Inferior parietal cortex (tissue), 1 donor: ENCODE results near the gene TEKT3.

Experiments used
- DNase-seq: peaks from one replicate; pipeline ENCODE4 v3.0.0-alpha.2; 2016; ENCODE audit errors: extremely low spot score

TEKT3 gene

DNA sequence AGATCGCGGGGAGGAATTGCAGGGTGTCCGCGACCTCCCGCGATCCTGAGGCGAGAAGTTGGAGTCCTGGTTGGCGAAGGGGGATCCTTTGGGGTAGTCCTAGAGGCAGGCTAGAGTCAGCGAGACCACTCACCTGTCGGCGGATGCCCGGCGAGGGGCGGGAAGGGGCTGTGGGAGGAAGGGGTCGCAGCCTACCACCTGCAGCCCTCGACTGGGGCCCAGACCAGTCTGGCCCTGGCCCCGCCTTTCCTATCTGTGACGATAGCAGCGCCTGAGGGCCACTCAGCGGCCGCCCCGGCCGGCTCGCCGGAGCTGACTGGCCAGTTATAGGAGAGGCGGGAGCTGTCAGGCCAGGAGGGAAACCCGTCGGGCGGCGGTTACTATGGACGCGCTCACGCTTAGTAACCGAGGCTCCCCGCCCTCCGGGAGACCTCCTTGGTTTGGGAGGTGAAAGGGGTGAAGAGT, at the start of gene TEKT3:
TEKT3 (minus strand) TSS at position 213 of the 465 bp plus-strand sequence. CDS start 10,012 bp downstream, outside the sequence.
- peak; percentile 64 for DNase-seq

DNA sequence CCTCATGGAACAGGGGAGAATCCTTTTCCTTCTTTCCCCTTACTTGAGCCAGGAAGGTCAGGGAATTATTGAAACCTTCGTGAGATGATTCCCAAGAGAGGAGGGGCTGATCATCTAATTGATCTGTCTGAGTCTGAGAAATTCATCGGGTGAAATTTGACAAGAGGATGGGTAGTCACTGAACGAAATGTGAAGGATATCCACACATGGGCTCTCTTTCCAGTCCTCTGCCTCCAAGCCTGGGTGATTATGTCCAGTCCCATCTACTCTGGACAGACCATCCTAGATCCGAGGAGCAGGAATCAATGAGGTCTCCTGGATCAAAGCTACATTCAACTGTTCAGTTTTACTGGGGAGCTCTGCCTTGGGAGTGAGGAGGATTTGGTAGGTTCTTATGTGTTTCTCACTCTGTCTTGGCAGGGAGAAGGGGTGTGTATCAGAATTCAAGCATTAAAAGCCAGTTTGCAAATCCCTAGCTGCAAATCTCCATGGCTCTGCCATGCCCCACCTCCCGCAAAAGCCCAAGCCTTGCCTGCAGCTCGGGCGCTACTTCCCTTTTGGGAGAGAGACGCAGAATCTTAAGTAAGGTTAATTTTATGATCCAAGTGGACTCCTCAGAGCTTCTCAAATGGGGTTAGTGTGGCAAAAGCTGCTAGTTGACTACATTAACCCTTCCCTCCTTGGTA, 47.1 kb upstream of the TEKT3 start:
- no peak for DNase-seq

DNA sequence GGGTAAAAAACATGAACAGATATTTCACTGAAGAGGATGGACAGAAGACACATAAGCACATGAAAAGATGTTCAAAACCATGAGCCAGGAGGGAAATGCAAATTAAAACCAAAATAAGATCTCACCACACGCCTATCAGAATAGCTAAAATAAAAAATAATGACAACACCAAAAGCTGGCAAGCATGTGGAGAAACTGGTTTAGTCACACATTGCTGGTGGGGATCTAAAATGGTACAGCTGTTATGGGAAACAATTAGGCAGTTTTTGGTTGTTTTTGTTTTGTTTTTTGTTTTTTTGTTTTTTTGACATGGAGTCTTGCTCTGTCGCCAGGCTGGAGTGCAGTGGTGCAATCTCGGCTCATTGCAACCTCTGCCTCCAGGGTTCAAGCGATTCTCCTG, 44.7 kb upstream of the TEKT3 start:
- DNase-seq: no peak

DNA sequence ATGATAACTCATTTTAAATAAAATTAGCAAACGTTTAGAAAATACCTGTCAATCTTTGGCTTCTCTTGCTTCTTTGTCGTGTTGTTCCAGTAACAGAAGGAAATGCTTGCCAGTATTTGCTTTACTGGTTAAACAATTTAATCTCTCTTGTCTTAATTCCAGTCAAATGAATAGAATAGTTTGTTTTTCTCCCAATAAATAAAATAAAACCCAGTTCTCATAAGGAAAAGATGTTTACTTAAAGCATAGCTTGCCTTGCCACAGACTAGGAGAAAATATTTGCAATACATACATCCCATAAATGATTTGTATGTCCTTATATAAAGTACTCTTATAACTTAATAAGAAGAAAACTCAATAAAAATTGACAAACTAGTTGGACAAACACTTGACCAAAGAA, 43.9 kb upstream of the TEKT3 start:
- no peak for DNase-seq

DNA sequence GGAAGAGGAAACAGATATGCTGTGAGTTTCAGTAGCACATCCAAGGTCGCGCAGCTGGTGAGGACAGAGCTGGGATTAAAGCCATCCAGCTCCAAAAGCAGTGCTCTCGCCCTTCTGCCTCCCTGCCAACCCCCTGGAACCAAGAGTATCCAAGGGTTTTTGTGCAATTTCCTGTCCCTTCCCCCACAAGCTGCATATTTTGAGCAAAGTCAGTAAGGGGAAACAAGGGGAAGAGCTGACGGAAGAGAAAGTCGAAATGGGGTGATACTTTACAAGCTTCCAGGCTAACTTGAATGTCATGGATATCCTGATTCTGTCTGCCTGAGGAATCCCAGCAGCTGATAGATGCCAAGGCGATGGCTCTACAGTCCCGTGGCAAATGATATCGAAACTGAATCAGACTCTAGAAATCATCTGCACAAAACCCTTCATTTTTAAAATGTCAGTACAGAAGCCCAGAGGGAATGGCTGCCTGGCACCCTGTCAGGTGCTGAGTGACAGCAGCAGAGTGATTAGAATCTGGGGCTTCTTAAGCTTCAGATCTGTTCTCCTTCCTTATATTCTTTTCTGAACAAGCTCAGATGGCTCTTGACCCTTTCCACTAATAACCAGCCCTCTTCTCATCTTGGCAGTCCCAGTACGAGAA, 42.9 kb upstream of the TEKT3 start:
- peak; percentile 47 for DNase-seq

DNA sequence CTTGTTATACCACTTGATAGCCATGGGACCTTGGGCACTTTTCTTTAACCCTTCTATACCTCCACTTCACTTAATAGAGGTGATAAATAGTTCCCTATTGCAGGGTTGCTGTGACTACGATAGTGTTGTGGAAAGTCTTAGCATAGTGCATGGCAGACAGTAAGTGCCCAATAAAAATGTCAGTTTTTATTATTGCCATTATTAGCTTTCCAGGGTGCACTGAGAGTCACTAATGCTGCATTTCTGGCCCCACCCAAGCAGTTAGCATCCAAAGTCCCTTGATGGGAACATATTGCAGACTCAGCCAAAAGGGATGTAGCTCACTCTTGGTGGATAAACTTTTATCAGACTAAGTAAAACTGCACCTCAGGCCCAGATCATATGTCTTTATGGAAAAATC, 41.5 kb upstream of the TEKT3 start:
- no peak for DNase-seq

DNA sequence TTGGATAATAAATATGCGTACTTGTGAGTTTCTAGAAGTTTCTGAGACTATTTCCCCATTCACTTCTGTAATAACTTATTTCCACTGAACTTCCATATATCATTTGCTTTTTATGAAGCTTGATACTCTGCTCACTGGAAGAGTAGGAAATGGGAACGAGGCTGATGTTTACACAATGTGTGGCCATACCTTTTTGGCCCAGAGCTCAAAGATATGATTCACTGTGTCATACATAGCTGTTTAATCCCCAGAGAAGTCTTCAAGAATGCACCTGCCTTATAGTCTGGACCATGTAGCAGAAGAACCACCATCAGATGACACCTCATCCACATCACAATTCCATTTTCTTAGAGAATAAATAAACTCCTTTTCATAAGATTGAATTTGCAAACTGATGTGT, 40.3 kb upstream of the TEKT3 start:
- DNase-seq: no peak

DNA sequence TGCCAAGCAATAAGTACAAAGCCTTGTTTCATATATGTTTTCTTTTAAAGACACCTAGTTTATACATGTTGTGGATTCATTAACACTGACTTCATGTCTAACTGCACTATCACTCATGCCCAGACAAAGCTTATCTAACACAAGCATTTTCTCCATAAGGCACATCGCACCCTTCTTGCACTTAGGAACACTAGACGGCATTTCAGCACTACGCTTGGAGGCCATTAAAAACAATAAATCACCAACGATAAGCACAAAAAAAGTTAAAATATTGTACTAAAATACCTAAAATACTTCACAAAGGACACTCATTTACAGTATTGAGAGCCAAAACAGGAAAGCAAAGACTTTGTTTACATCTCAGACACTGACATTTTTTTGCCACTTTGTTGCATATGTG, 39.0 kb upstream of the TEKT3 start:
- no peak for DNase-seq

DNA sequence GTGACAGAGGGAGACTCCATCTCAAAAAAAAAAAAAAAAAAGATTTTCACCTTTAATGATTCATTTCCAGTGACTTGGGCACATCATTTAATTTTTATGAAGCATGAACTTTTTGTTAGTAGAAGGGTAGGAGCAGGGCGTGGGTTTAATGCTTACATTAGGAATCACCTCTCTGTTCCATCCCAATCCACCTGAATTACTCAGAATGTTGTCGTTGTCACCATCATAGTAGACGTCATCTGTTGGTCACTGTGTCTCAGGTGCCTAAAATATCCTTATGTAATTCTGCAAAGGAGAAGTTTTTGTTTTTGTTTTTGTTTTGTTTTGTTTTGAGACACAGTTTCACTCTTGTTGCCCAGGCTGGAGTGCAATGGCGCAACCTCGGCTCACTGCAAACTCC, 38.3 kb upstream of the TEKT3 start:
- no peak for DNase-seq

DNA sequence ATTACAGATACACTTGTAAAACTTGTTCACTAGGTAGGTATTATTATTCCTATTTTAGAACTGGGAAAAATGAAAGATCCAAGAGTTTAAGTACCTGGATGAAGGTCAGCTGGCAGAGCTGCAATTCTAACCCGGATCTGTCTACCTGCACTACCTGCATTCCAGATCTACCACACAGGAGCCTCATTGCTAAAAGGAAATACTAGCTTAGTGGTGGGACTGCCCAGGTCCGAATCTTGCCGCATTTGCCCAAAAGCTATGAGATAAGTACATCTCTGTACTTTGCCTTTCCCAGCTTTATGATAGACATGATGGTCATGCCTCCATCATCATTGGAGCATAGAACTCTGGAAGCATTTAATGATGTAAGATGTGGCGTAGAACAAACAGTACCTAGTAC, 36.8 kb upstream of the TEKT3 start:
- no peak for DNase-seq

DNA sequence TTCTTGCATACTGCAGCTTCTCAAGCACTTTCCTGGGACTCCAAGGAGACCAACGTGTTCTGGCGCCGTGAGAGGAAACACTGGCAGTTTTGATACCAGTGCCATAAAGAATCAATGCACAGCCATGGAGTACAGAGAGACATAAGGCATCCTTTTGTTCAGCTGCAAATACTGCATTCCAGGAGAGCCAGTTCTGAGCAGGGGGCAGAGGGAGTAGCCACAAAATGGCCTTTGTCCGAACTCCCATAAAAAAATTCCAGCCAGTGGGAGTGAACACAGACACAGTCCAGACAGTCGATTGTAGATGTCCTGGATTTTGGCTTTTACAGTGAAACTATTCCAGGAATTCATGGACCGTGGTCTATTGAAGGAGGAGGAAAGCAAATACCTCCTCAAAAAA, 36.2 kb upstream of the TEKT3 start:
- peak; percentile 53 for DNase-seq

DNA sequence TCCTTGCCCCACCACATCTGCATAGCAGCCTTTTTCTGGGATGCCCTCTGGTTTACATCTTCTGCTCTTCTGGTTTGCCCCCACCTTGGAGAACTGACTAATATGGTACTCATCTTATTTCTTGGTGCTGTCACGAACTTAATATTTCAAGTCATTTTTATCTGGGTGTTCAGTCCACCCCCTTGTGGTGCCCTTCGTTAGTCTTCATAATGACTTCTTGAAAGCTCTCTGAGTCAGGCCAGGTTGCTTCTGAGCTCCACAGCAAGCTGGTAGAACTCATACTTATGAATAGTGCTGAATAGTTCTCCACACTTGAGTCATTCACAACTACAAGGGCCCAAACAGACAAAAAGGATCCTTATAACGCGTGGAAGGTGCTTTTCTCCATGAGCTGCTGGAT, 35.8 kb upstream of the TEKT3 start:
- no peak for DNase-seq

DNA sequence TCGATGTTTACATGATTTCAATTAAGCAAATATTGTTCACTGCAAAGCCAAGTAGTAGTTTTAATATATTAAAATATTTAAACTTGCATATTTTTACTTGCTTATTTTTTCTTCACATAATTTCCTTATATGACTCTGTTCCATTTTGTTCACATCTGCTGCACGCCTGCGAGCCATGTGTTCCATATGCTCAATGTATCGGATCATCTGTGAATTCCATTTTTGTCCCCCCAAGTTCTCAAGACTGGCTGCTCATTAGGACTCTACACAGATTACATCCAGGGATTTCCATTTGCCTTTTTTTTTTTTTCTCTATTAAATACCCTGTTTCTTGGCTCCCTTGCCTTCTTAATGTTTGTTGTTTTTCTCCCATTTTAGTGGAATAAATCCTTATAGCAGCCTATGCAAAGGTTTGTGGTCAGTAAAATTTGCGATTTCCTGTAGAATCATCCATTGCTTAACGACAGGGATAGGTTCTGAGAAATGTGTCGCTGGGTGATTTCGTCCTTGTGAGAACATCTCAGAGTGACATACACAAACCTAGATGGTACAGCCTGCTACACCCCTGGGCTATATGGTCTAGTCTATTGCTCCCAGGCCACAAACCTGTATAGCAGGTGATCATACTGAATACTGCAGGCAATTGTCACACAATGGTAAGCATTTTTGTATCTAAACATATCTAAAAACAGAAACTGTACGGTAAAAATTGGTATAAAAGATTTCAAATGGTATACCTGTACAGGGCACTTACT, 30.2 kb upstream of the TEKT3 start:
- DNase-seq: peak; percentile 20

DNA sequence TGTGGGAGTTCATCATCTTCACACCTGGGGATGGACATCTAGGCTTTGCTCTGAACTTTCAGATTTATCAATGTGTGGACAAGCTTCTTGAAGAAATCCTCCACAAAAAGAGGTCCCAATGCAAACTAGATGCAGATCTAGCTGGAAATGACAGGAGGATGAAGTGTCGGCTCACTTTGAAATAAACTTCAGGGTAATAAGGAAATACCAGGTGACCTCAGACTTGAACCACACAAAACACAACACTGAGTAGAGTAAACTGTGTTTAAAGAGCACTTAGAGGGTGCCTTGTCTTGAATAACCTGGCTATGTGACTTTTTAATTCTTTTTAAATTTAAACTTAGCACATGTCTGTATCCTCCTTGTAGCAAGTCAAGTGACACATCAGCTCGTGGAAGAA, 27.2 kb upstream of the TEKT3 start:
- DNase-seq: no peak

DNA sequence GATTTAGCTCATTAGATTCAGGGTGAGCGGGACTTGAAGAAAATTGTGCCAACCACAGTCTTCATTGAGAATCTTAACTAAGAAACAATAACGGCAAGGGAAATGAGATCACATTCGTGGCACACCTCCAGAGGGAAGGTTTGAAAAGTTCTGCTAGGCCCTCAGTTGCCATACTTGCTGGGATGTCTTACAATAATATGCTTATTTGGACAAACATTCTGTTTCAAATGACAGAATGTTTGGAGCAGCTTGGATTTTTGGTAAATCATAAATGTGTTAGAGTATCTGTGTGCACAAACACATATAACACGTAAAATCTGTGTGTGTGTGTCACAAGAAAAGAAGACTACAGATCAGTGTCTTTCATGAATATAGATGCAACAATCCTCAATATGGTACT, 24.6 kb upstream of the TEKT3 start:
- DNase-seq: no peak

DNA sequence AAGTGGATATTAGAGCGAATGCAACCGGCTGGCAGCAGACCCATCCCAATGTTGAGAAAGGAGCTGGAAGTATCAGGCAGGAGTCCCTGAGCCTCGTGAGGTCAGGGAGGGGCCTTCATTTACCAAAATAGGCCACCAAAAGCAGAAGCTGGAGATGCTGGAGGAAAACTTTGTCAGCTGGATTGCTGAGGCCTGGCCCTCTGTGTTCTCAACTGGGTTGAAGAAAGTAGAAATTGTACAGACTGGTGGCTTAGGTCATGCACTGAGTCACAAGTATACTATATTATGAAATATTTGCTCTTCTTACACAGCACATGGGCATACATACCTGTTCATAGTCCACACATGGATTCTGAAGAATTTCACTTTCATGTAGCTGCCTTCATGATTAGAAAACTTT, 23.2 kb upstream of the TEKT3 start:
- no peak for DNase-seq

DNA sequence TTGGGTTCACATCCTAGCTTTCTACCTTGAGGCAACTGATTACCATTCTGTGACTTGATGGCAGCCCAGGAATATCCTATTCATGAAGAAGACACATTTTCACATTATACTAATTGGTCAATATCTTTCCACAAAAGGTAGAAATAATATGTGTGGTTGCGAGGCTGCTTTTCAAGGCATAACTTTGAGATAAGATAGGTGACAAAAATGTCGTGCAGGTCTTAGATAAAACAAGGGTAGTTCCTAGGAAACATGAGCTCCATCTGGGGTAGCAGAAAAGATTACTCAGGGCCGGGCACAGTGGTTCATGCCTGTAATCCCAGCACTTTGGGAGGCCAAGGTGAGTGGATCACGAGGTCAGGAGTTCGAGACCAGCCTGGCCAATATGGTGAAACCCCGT, 22.3 kb upstream of the TEKT3 start:
- DNase-seq: no peak

DNA sequence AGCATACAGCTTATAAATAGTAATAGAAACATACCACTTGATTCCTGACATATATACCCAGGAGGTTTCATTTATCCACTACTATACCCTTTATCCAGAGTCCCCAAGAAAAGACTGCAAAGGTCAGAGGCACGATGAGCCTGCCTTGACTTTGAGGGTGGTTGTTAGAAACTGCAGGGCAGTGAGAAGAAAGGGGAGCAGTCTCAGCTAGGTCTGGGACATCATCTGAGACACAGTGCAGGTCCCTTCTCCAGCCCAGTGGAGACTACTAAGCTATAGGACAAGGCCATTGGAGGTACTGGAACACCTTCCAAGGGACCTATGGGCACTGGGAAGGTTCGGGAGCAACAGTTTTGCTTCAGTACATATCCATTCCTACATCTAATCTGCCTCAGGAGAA, 20.2 kb upstream of the TEKT3 start:
- DNase-seq: no peak

DNA sequence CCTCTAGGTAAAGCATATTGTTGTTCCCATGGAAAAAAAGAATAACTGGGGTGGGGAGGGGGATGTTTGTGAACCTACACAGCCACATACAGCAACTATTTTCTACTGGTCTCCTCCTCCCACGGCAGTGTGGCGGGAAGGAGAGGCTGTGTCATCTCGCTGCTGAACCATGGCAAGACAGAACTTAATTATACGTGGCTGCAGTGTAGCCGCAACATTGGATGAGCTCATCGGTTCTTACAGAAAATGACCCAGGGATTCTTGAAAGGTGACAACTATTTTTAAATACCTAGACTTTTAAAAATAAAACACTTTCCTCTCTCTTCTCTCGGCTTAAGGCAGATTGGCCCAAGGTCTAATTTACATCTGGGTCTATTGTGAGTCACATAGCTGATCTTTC, 19.8 kb upstream of the TEKT3 start:
- DNase-seq: no peak

DNA sequence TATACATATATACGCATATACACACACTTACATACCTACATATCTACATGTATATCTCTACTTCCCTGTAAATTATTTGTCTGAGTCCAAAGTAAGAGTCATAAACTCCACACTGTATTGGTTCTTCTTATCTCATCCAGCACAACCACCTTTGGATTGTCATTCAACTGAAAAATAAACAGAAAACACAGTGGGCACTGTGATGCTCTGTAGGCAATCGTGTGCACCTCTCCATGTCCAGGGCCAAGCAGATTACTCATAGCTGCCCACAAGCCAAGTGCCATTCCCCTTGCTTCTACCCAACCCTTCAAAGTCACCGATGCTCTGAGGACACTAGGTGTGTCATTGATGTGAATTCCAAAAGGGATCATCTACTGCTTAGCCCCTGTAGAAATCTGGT, 12.9 kb upstream of the TEKT3 start:
- DNase-seq: no peak

DNA sequence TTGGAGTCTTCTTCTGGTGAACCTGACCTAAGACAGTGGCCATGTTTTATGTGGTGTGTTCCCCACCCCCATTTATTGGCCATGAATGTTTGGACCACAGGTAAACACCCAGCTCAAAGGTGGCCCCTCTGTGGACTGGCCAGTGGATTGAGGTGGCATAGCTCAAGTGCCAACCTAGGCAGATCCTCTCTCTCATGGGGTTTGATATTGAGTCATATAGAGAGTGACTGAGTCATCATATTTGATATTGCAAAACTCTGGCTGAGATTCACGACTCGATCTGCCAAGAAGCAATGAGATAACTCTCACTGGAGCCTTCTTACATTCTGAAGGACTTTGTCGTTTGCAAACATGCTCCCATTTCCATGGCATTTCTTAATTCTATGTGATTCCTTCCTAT, 10.5 kb upstream of the TEKT3 start:
- DNase-seq: no peak

DNA sequence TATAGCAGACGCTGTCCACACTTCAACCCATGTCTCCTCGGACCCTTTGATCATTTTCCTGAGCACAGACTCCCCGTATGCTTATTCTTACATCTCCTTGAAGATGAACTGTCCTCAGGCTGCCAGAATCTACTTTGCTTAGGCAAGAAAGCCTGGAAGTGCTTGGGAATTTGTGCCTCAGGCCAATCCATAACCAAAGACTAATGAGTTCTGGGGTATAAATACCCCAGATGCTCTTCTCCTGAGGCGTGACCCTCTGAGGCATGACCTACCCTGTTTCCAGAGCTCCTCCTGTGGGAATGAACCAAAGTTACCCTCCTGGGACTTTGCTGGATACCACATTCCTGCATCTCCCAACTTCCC, 10.1 kb upstream of the TEKT3 start:
- DNase-seq: no peak
